SK-N-SH (cell line): ENCODE data around the gene EID3. TPM values are rescaled to one million over a fixed set of nuclear protein-coding genes. Genes with fewer than 3 reads are reported as not detected.

Experiments used
- CTCF ChIA-PET: fragments of 300-600, 350-600 bp; formaldehyde crosslinking; extraction: SDS; loops from one replicate; lab custom pipeline; 2021; lab: Yijun Ruan, JAX
- POLR2A ChIA-PET: fragments of 350-600 bp; sonication (Branson Sonifier 250); formaldehyde crosslinking; extraction: SDS; loops from one replicate; lab custom pipeline; 2020; ENCODE audit warnings: antibody characterized with exemption, inconsistent platforms; lab: Yijun Ruan, JAX
- DNase-seq: peaks from one replicate; pipeline ENCODE4 v3.0.0; 2012
- H2AFZ ChIP-seq: fragments of 200-600 bp; sonication (generic); 2 replicates; pipeline ENCODE4 v1.8.1; 2016; ENCODE audit warnings: antibody characterized with exemption, mild to moderate bottlenecking, low read depth
- H3F3A ChIP-seq: fragments of 200-600 bp; sonication (generic); replicated peaks from 2 replicates; pipeline ENCODE3; 2016; ENCODE audit warnings: antibody characterized with exemption, mild to moderate bottlenecking; ENCODE audit not compliant: insufficient read depth
- H3K27ac ChIP-seq, 2 experiments: fragments of 200-500 bp in 1 of 2; fragments of 200-600 bp in 1 of 2; sonication (Bioruptor generic) in 1 of 2; sonication (generic), shearing (Covaris generic) in 1 of 2; 2 replicates each; pipeline versions ENCODE4 v1.5.1 to v1.6.1; 2014 to 2016; ENCODE audit warnings: low read depth in 2 of 2, inconsistent platforms in 1 of 2, low read length in 1 of 2, mild to moderate bottlenecking in 1 of 2, mixed read lengths in 1 of 2
- H3K27me3 ChIP-seq: fragments of 200-600 bp; sonication (generic), shearing (Covaris generic); 2 replicates; pipeline ENCODE4 v1.6.1; 2016; ENCODE audit warnings: mixed run types; ENCODE audit not compliant: insufficient read depth
- H3K36me3 ChIP-seq, 2 experiments: fragments of 200-500 bp in 1 of 2; fragments of 200-600 bp in 1 of 2; sonication (Bioruptor generic) in 1 of 2; sonication (generic) in 1 of 2; replicated peaks in 1 of 2; 2 replicates each; pipeline versions ENCODE3 to v1.5.1; 2014 to 2016; ENCODE audit warnings: low read length in 1 of 2, mild to moderate bottlenecking in 1 of 2; ENCODE audit not compliant: insufficient read depth in 2 of 2, control insufficient read depth in 1 of 2
- H3K4me1 ChIP-seq, 2 experiments: fragments of 200-500 bp in 1 of 2; fragments of 200-600 bp in 1 of 2; sonication (Bioruptor generic) in 1 of 2; sonication (generic), shearing (Covaris generic) in 1 of 2; 2 replicates each; pipeline versions ENCODE4 v1.5.1 to v1.6.1; 2014 to 2016; ENCODE audit warnings: low read depth in 1 of 2, low read length in 1 of 2, mixed run types in 1 of 2; ENCODE audit not compliant: insufficient read depth in 2 of 2, control insufficient read depth in 1 of 2
- H3K4me2 ChIP-seq: fragments of 200-600 bp; sonication (generic), shearing (Covaris generic); 2 replicates; pipeline ENCODE4 v1.6.1; 2017; ENCODE audit warnings: mixed run types
- H3K4me3 ChIP-seq, 2 experiments: fragments of 200-500 bp in 1 of 2; fragments of 200-600 bp in 1 of 2; sonication (Bioruptor generic) in 1 of 2; sonication (generic), shearing (Covaris generic) in 1 of 2; 2 replicates each; pipeline versions ENCODE4 v1.5.1 to v1.8.1; 2014 to 2016; ENCODE audit warnings: low read depth in 2 of 2, inconsistent platforms in 1 of 2, low read length in 1 of 2, mild to moderate bottlenecking in 1 of 2, mixed read lengths in 1 of 2, moderate library complexity in 1 of 2
- H3K79me2 ChIP-seq: fragments of 200-600 bp; sonication (generic); 2 replicates; pipeline ENCODE4 v1.8.1; 2017; ENCODE audit warnings: mild to moderate bottlenecking; ENCODE audit not compliant: insufficient read depth
- H3K9ac ChIP-seq: fragments of 200-600 bp; sonication (generic); 2 replicates; pipeline ENCODE4 v1.6.1; 2017; ENCODE audit warnings: mixed run types
- H3K9me2 ChIP-seq: fragments of 200-600 bp; sonication (generic); 2 replicates; pipeline ENCODE4 v1.6.1; 2017; ENCODE audit warnings: mixed run types
- H3K9me3 ChIP-seq: fragments of 200-600 bp; sonication (generic); 2 replicates; pipeline ENCODE4 v1.6.1; 2017; ENCODE audit warnings: mixed run types, mild to moderate bottlenecking, moderate library complexity
- H4K20me1 ChIP-seq: fragments of 200-600 bp; sonication (generic); 2 replicates; pipeline ENCODE4 v1.6.1; 2017; ENCODE audit warnings: mild to moderate bottlenecking, mixed run types; ENCODE audit not compliant: insufficient read depth
- CHD2 ChIP-seq: fragments of 150-350 bp; IDR thresholded peaks from 2 replicates; pipeline ENCODE4 v1.6.1; 2018; ENCODE audit warnings: low read length; ENCODE audit not compliant: partially characterized antibody
- FOSL2 ChIP-seq: IDR thresholded peaks from 2 replicates; pipeline ENCODE4 v1.4.0; 2012; ENCODE audit warnings: low read depth, mild to moderate bottlenecking, moderate library complexity, borderline replicate concordance
- FOXJ3 ChIP-seq: sonication (generic); formaldehyde crosslinking; IDR thresholded peaks from 2 replicates; pipeline ENCODE4 v1.5.1; 2020; ENCODE audit warnings: mild to moderate bottlenecking, missing genetic modification reagents
- GATA2 ChIP-seq: sonication (generic); formaldehyde crosslinking; IDR thresholded peaks from 2 replicates; pipeline ENCODE4 v1.5.0; 2020; ENCODE audit warnings: mild to moderate bottlenecking, missing genetic modification reagents
- JUND ChIP-seq: IDR thresholded peaks from 2 replicates; pipeline ENCODE4 v1.4.0; 2012
- NFIC ChIP-seq: IDR thresholded peaks from 2 replicates; pipeline ENCODE4 v1.4.0; 2012; ENCODE audit warnings: borderline replicate concordance
- NRF1 ChIP-seq: IDR thresholded peaks from 2 replicates; pipeline ENCODE4 v1.6.1; 2012; ENCODE audit warnings: low read depth, mild to moderate bottlenecking, low read length
- POLR2AphosphoS5 ChIP-seq: IDR thresholded peaks from 2 replicates; pipeline ENCODE4 v1.6.1; 2012; ENCODE audit warnings: low read depth, low read length
- RCOR1 ChIP-seq: fragments of 150-350 bp; IDR thresholded peaks from 2 replicates; pipeline ENCODE4 v1.6.1; 2017; ENCODE audit warnings: antibody characterized with exemption, low read length
- RXRA ChIP-seq: IDR thresholded peaks from 2 replicates; pipeline ENCODE4 v1.4.0; 2012; ENCODE audit warnings: low read depth, mild to moderate bottlenecking, borderline replicate concordance
- SMC3 ChIP-seq: IDR thresholded peaks from 2 replicates; pipeline ENCODE4 v1.6.1; 2012; ENCODE audit warnings: low read depth, low read length, improper control_type of control experiment
- TCF12 ChIP-seq: IDR thresholded peaks from 2 replicates; pipeline ENCODE4 v1.4.0; 2012
- TEAD4 ChIP-seq: IDR thresholded peaks from 2 replicates; pipeline ENCODE4 v1.4.0; 2012; ENCODE audit warnings: mild to moderate bottlenecking, borderline replicate concordance; ENCODE audit not compliant: insufficient read depth
- YY1 ChIP-seq: IDR thresholded peaks from 2 replicates; pipeline ENCODE4 v1.4.0; 2012; ENCODE audit warnings: low read depth, mild to moderate bottlenecking
- WGBS: methylation state at CpG from one replicate; pipeline ENCODE4 v1.1.6; 2017; ENCODE audit warnings: low lambda C conversion rate; 5-methylcytosine and 5-hydroxymethylcytosine counted together
- polyA plus RNA-seq, 3 experiments: library from polyadenylated mRNA; depleted of rRNA; stranded (reverse); fragments of >200 nt; gene quantifications; 2 replicates each; pipeline ENCODE4 v1.2.3, GENCODE V29; 2012
- TF ChIP-seq, protein P1 (sequence below): IDR thresholded peaks from 2 replicates; pipeline ENCODE4 v1.4.0; 2012; ENCODE audit warnings: low read depth, borderline replicate concordance
- TF ChIP-seq, protein P2 (sequence below): IDR thresholded peaks from 2 replicates; pipeline ENCODE4 v1.4.0; 2012; ENCODE audit warnings: low read depth, borderline replicate concordance
- TF ChIP-seq, protein P3 (sequence below): fragments of 150-350 bp; IDR thresholded peaks from 2 replicates; pipeline ENCODE4 v1.6.1; 2017; ENCODE audit warnings: antibody characterized with exemption, low read length, low read depth, borderline replicate concordance
- TF ChIP-seq, protein P4 (sequence below): IDR thresholded peaks from 2 replicates; pipeline ENCODE4 v1.6.1; 2012; ENCODE audit warnings: mild to moderate bottlenecking, low read depth, low read length, moderate library complexity

The EID3 gene
- polyA plus RNA-seq, 1 of the 3 experiments (the other 2 are of a cell fraction) = 0.92 TPM

DNA sequence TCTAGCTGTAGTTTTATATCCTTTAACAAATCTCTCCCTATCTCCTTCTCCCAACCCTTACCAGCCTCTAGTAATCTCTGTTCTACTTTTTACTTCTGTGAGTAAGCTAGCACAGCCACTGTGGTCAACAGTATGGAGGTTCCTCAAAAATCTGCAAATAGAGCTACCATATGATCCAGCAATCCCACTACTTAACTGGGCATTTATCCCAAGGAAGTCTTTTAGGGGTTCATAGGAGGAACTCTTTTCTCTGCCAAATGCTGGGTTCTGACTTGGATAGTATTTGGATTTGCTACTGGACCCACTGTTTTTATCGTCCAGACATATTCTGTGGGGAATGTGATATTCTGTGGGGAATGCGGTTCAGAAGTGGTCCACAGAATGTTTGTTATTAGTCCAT, 41.1 kb downstream of the EID3 start:
- peaks cover 4% of the 10 kb centered on the region for H3F3A ChIP-seq
- no peak overlapping the region for H3K27ac ChIP-seq
- peaks cover 42% of the 10 kb centered on the region for H3K79me2 ChIP-seq
- no peak overlapping the region for H2AFZ ChIP-seq
- H3K27me3 ChIP-seq = no peaks in the 10 kb centered on the region
- no peaks in the 10 kb centered on the region for H3K9me3 ChIP-seq
- no peaks in the 10 kb centered on the region for H3K9me2 ChIP-seq
- 92% methylated on average over 2 of the region's 2 CpGs for WGBS
- CTCF ChIA-PET = interaction anchor here (2.0 kb wide), 1 partner anchor 143 kb away, joined by 6 read pairs; no protein-coding TSS in a partner anchor
- no peak for DNase-seq
- TF ChIP-seq GATA2 (CRISPR knock-in tag) (no peak), POLR2AphosphoS5 (no peak), NRF1 (no peak), YY1 (no peak), CHD2 (no peak), FOSL2 (no peak), JUND (no peak)
- TF ChIP-seq, protein P1, sequence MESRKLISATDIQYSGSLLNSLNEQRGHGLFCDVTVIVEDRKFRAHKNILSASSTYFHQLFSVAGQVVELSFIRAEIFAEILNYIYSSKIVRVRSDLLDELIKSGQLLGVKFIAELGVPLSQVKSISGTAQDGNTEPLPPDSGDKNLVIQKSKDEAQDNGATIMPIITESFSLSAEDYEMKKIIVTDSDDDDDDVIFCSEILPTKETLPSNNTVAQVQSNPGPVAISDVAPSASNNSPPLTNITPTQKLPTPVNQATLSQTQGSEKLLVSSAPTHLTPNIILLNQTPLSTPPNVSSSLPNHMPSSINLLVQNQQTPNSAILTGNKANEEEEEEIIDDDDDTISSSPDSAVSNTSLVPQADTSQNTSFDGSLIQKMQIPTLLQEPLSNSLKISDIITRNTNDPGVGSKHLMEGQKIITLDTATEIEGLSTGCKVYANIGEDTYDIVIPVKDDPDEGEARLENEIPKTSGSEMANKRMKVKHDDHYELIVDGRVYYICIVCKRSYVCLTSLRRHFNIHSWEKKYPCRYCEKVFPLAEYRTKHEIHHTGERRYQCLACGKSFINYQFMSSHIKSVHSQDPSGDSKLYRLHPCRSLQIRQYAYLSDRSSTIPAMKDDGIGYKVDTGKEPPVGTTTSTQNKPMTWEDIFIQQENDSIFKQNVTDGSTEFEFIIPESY = no peak
- TF ChIP-seq, protein P2, sequence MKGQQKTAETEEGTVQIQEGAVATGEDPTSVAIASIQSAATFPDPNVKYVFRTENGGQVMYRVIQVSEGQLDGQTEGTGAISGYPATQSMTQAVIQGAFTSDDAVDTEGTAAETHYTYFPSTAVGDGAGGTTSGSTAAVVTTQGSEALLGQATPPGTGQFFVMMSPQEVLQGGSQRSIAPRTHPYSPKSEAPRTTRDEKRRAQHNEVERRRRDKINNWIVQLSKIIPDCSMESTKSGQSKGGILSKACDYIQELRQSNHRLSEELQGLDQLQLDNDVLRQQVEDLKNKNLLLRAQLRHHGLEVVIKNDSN = no peak
- TF ChIP-seq, protein P3, sequence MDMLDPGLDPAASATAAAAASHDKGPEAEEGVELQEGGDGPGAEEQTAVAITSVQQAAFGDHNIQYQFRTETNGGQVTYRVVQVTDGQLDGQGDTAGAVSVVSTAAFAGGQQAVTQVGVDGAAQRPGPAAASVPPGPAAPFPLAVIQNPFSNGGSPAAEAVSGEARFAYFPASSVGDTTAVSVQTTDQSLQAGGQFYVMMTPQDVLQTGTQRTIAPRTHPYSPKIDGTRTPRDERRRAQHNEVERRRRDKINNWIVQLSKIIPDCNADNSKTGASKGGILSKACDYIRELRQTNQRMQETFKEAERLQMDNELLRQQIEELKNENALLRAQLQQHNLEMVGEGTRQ = no peak
- H3K9ac ChIP-seq = no peak overlapping the region
- peaks cover 0 to 6% of the 10 kb centered on the region in 2 experiments; a peak in 2 of 4 replicates for H3K4me1 ChIP-seq
- no peak overlapping the region for H3K4me2 ChIP-seq
- H4K20me1 ChIP-seq = peaks cover 8% of the 10 kb centered on the region
- H3K36me3 ChIP-seq = peaks cover 77 to 81% of the 10 kb centered on the region in 2 experiments
- H3K4me3 ChIP-seq = no peak overlapping the region
- POLR2A ChIA-PET = no interaction called here

DNA sequence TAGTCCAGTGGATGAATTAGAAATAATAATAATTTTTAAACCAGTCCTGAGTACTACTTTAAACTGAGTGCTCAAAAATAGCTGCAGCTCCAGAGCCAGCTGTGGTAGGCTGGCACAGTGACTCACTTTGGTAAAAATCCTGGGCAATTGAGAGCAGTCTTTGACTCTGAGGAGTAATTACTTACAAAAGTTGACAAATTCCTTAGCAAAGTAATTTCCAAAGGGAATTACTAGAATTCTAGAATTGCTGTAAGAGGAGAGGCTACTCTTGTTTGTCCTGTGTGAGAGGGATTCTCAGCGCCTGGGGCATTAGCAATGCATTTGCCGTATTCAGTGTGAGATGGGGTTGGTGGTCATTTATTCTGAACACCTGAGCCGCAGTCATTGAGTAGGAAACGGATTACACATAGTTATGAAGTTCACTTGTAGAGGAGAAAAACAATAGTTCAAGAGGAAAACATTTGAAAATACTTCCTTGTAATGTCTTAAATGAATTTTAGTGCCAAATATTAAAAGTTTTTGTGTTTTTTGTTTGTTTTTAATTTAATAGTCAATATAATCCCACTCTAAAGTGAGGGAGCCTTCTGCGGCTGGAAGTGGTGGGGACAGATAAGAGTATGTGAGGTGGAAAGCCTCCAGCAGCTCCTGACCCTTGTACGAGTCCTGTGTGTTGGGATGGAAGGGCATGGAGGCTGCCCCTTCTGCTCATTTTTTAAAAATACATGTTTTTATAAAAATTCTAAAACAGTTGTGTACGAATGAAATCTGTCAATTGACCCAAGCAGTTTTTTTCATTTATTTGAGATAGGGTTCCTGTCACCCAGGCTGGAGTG, 41.9 kb downstream of the EID3 start:
- Histone ChIP-seq H3K27me3 (no peaks in the 10 kb centered on the region), H3K9me3 (no peaks in the 10 kb centered on the region), H3K79me2 (peaks cover 40% of the 10 kb centered on the region), H3F3A (peaks cover 8% of the 10 kb centered on the region), H3K9me2 (no peaks in the 10 kb centered on the region), H3K36me3 (peaks cover 77 to 81% of the 10 kb centered on the region in 2 experiments), H3K9ac (no peak overlapping the region), H3K4me1 (peaks cover 0 to 6% of the 10 kb centered on the region in 2 experiments; a peak in 2 of 4 replicates), H3K4me2 (no peak overlapping the region), H3K4me3 (no peak overlapping the region), H4K20me1 (peaks cover 8% of the 10 kb centered on the region), H2AFZ (no peak overlapping the region), H3K27ac (no peak overlapping the region; a peak in 1 of 4 replicates)
- WGBS = 91% methylated on average over 7 of the region's 7 CpGs
- POLR2A ChIA-PET = no interaction called here
- DNase-seq = no peak
- CTCF ChIA-PET = interaction anchor here (0.5 to 2.0 kb wide), 3 partner anchors 36 to 311 kb away, joined by 3 to 6 read pairs (median 3); no protein-coding TSS in a partner anchor
- TF ChIP-seq FOXJ3 (CRISPR knock-in tag) (no peak), TEAD4 (no peak), SMC3 (no peak), RXRA (no peak), NFIC (no peak), RCOR1 (no peak), TCF12 (no peak)
- TF ChIP-seq, protein P4, sequence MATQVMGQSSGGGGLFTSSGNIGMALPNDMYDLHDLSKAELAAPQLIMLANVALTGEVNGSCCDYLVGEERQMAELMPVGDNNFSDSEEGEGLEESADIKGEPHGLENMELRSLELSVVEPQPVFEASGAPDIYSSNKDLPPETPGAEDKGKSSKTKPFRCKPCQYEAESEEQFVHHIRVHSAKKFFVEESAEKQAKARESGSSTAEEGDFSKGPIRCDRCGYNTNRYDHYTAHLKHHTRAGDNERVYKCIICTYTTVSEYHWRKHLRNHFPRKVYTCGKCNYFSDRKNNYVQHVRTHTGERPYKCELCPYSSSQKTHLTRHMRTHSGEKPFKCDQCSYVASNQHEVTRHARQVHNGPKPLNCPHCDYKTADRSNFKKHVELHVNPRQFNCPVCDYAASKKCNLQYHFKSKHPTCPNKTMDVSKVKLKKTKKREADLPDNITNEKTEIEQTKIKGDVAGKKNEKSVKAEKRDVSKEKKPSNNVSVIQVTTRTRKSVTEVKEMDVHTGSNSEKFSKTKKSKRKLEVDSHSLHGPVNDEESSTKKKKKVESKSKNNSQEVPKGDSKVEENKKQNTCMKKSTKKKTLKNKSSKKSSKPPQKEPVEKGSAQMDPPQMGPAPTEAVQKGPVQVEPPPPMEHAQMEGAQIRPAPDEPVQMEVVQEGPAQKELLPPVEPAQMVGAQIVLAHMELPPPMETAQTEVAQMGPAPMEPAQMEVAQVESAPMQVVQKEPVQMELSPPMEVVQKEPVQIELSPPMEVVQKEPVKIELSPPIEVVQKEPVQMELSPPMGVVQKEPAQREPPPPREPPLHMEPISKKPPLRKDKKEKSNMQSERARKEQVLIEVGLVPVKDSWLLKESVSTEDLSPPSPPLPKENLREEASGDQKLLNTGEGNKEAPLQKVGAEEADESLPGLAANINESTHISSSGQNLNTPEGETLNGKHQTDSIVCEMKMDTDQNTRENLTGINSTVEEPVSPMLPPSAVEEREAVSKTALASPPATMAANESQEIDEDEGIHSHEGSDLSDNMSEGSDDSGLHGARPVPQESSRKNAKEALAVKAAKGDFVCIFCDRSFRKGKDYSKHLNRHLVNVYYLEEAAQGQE = no peak
